Measurements from ENCODE around the gene LRMDA.
A peak's percentile ranks its signal among the peaks of the same experiment; 100 is the strongest.

LRMDA gene

GRCh38 chr10:75542906-75543305 is 111.5 kb downstream of the LRMDA start:
- no peak overlapping the region for H3K4me3 ChIP-seq (ENCODE audit: low read depth, low read length)
- TF ChIP-seq, protein P1, sequence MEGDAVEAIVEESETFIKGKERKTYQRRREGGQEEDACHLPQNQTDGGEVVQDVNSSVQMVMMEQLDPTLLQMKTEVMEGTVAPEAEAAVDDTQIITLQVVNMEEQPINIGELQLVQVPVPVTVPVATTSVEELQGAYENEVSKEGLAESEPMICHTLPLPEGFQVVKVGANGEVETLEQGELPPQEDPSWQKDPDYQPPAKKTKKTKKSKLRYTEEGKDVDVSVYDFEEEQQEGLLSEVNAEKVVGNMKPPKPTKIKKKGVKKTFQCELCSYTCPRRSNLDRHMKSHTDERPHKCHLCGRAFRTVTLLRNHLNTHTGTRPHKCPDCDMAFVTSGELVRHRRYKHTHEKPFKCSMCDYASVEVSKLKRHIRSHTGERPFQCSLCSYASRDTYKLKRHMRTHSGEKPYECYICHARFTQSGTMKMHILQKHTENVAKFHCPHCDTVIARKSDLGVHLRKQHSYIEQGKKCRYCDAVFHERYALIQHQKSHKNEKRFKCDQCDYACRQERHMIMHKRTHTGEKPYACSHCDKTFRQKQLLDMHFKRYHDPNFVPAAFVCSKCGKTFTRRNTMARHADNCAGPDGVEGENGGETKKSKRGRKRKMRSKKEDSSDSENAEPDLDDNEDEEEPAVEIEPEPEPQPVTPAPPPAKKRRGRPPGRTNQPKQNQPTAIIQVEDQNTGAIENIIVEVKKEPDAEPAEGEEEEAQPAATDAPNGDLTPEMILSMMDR (conservative IDR thresholded peaks at IDR 0.05; ENCODE audit: low read depth, low read length): no peak
- DNase-seq (ENCODE audit: low read depth): no peak

GRCh38 chr10:75544386-75544785 is 113.0 kb downstream of the LRMDA start:
- no peak overlapping the region for H3K4me3 ChIP-seq (ENCODE audit: low read depth, low read length)
- peak; percentile 4 for DNase-seq (ENCODE audit: low read depth)
- TF ChIP-seq, protein P1 (conservative IDR thresholded peaks at IDR 0.05; ENCODE audit: low read depth, low read length): no peak

GRCh38 chr10:75544993-75545706 is 113.7 kb downstream of the LRMDA start:
- no peak overlapping the region for H3K4me3 ChIP-seq (ENCODE audit: low read depth, low read length)
- peak; percentile 10 for DNase-seq (ENCODE audit: low read depth)
- TF ChIP-seq, protein P1 (conservative IDR thresholded peaks at IDR 0.05; ENCODE audit: low read depth, low read length): no peak

- TF ChIP-seq, protein P1 (conservative IDR thresholded peaks at IDR 0.05; ENCODE audit: low read depth, low read length): no peak
- DNase-seq (ENCODE audit: low read depth): peak; percentile 12
- no peak overlapping the region for H3K4me3 ChIP-seq (ENCODE audit: low read depth, low read length)
These were observed 114.6 kb downstream of the LRMDA start for GRCh38 chr10:75546004-75546403.

- H3K4me3 ChIP-seq (ENCODE audit: low read depth, low read length): no peak overlapping the region
- peak; percentile 61 for DNase-seq (ENCODE audit: low read depth)
- TF ChIP-seq, protein P1 (conservative IDR thresholded peaks at IDR 0.05; ENCODE audit: low read depth, low read length): no peak
These were observed 116.2 kb downstream of the LRMDA start for GRCh38 chr10:75547391-75548298.

DNA sequence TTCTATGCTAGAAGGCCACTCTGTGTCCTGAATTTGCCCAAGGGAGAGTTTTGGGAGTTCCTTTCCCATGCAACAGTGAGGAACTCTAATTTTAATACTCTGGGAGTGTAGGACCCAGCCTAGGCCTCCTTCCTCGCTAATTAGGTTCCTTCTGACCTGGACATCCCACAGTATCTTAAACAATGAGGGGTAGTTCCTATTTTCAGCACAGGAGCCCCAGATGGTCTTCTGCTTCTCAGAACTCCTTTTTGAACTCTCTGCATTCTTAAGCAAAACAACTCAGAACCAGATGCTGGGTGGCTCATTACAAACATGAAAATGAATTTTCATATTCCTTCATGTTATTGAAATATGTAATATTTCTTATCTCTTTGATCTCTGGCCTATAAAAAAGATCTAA is 116.9 kb downstream of the LRMDA start:
- TF ChIP-seq, protein P1 (conservative IDR thresholded peaks at IDR 0.05; ENCODE audit: low read depth, low read length): no peak
- DNase-seq (ENCODE audit: low read depth): no peak
- no peak overlapping the region for H3K4me3 ChIP-seq (ENCODE audit: low read depth, low read length)
